ENCODE data around the gene RASAL2. TPM values are rescaled to one million over a fixed set of nuclear protein-coding genes. Genes with fewer than 3 reads are reported as not detected.

The RASAL2 gene
- total and polyA plus RNA-seq, 2 of the 4 experiments (the other 2 are of a cell fraction) = 13.1 to 20.6 TPM

DNA sequence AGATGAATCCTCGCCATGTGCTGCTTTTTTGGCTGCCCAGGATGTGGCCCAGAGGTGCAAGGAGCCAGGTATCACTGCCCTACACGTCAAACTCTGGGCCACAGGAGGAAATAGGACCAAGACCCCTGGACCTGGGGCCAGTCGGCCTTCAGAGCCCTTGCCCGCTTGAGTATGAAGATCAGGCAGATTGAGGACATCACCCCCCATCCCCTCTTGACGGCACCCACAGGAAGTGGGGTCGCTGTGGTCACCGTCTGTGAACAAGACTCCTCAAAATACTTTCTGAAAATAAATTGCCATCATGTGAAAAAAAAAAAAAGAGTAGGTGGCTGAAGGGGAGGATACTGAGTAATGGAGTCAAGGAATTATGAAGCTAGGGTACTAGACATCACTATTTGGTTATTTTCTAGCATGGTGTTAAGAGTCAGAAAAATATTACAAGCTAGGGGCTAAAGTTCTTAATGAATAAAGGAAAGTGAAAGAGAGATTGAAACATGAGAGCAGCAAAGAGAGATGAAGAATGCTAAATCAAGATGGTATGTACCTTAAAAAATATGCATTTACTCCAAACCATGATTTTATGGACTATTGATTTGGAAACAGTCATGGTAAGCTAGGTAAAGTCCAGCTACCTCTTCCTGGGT, 318.0 kb downstream of the RASAL2 start:
- H2AK5ac ChIP-seq (ENCODE audit: low read depth, low read length) = peak overlapping the region; percentile 28; the same call in 1 of the 2 replicates
- no peak overlapping the region for H3K27ac ChIP-seq (ENCODE audit: insufficient read depth, low read length)
- no peak for DNase-seq
- 0 out of 2 replicates have a peak, but pooled peaks cover 5% of the 10 kb centered on the region for H3K9me1 ChIP-seq (ENCODE audit: insufficient read depth, low read length)
- dilution Hi-C loops (cut with HindIII; ENCODE audit: low sequenced_read_pairs, unreplicated experiment) (no loop called here), in situ Hi-C loops (cut with MboI; ENCODE audit: low sequenced_read_pairs) (no loop called here), intact Hi-C loops (cut with micrococcal nuclease) (loop anchor here (5.0 kb wide), 1 partner anchor 35 kb away; no protein-coding TSS in a partner anchor)
- H3K14ac ChIP-seq (replicated peaks; ENCODE audit: low read depth, low read length) = peak overlapping the region; percentile 30; the same call in 1 of the 2 replicates
- H3K27me3 ChIP-seq (ENCODE audit: control insufficient read depth, insufficient read depth, low read length) = no peaks in the 10 kb centered on the region
- 100% methylated on average over 1 of the region's 7 CpGs; no CpG with 5 or more reads in 1 of the 2 experiments for WGBS, 2 experiments (ENCODE audit: extremely low coverage in 2 of 2, insufficient read length in 1 of 2)
- H2BK5ac ChIP-seq (ENCODE audit: low read depth, low read length, poor library complexity, severe bottlenecking) = no peak overlapping the region
- no peak overlapping the region for H3K9ac ChIP-seq (ENCODE audit: low read depth, low read length)
- no peak overlapping the region for H3K56ac ChIP-seq (ENCODE audit: extremely low read depth, insufficient read depth, low read length)
- no TSS peak for BruUV-seq (replicated peaks)
- TF ChIP-seq POLR2A (IDR thresholded peaks at IDR 0.05; ENCODE audit: low read depth, low read length) (no peak), CEBPB (IDR thresholded peaks at IDR 0.05; ENCODE audit: low read depth, low read length) (no peak), CHD1 (IDR thresholded peaks at IDR 0.05; ENCODE audit: low read depth, low read length) (no peak)
- TF ChIP-seq, protein P1, sequence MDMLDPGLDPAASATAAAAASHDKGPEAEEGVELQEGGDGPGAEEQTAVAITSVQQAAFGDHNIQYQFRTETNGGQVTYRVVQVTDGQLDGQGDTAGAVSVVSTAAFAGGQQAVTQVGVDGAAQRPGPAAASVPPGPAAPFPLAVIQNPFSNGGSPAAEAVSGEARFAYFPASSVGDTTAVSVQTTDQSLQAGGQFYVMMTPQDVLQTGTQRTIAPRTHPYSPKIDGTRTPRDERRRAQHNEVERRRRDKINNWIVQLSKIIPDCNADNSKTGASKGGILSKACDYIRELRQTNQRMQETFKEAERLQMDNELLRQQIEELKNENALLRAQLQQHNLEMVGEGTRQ (IDR thresholded peaks at IDR 0.05; ENCODE audit: low read depth, low read length) = no peak
- ATAC-seq (ENCODE audit: low read depth) = no peak; the same call in 1 of the 2 replicates
- peak overlapping the region; percentile 37; the same call in 1 of the 2 replicates for H3K4me2 ChIP-seq (ENCODE audit: low read depth, low read length)
- peaks cover 5% of the 10 kb centered on the region; the same call in 1 of the 2 replicates for H3K4me1 ChIP-seq (ENCODE audit: control insufficient read depth, insufficient read depth, low read length)
- H3K4ac ChIP-seq (ENCODE audit: low read depth, low read length) = no peak overlapping the region
- no peak overlapping the region; the same call in 1 of the 2 replicates for H2BK120ac ChIP-seq (ENCODE audit: low read depth, low read length)
- H3K9me3 ChIP-seq (ENCODE audit: control insufficient read depth, insufficient read depth, low read length) = no peaks in the 10 kb centered on the region
- H3K18ac ChIP-seq (ENCODE audit: low read depth, low read length) = no peak overlapping the region
- no peak overlapping the region for H3K23ac ChIP-seq (ENCODE audit: low read depth, low read length)
- no peak overlapping the region for H2BK15ac ChIP-seq (ENCODE audit: low read depth, low read length)
- no peak overlapping the region for H4K91ac ChIP-seq (ENCODE audit: insufficient read depth, low read depth, low read length)
- peaks cover 7 to 15% of the 10 kb centered on the region in 2 experiments; a peak in 2 of 4 replicates for H3K79me1 ChIP-seq (ENCODE audit: low read depth in 1 of 2, low read length in 2 of 2)
- POLR2A ChIA-PET (ENCODE audit: unreplicated experiment) = interaction anchor here (0.5 kb wide), 1 partner anchor 42 kb away, joined by 3 read pairs; no protein-coding TSS in a partner anchor
- H4K8ac ChIP-seq (ENCODE audit: low read depth in 2 of 2, low read length in 2 of 2) = no peak overlapping the region
- CTCF ChIA-PET = interaction anchor here (0.7 kb wide), 1 partner anchor 45 kb away, joined by 5 read pairs; no protein-coding TSS in a partner anchor
- H2AFZ ChIP-seq (replicated peaks; ENCODE audit: low read length, poor library complexity) = no peak overlapping the region
- no peak overlapping the region for H2AK9ac ChIP-seq (replicated peaks; ENCODE audit: low read depth, low read length, poor library complexity)
- no peaks in the 10 kb centered on the region for H4K20me1 ChIP-seq (ENCODE audit: insufficient read depth, low read length)
- no peak overlapping the region for H2BK20ac ChIP-seq (ENCODE audit: low read depth, low read length)
- no peak overlapping the region for H3K4me3 ChIP-seq (ENCODE audit: insufficient read depth, low read depth, low read length)
- H3K36me3 ChIP-seq (ENCODE audit: control insufficient read depth, insufficient read depth, low read length) = no peaks in the 10 kb centered on the region
- H4K5ac ChIP-seq (ENCODE audit: low read depth, low read length) = no peak overlapping the region
